GM18873 (cell line): ENCODE measurements around the gene NAP1L4.
"Not testable (repeated sequence)": the region's sequence is repeated elsewhere in the genome, so short reads cannot be mapped to it uniquely, and the experiment has no call there.

Experiments used
- ATAC-seq: cut with Tn5 transposase; IDR thresholded peaks from one replicate; pipeline ENCODE4 v1.9.1; 2021; ENCODE audit warnings: mild to moderate bottlenecking, moderate library complexity, moderate number of reproducible peaks; ENCODE audit not compliant: unreplicated experiment, low FRiP score

NAP1L4 gene

DNA sequence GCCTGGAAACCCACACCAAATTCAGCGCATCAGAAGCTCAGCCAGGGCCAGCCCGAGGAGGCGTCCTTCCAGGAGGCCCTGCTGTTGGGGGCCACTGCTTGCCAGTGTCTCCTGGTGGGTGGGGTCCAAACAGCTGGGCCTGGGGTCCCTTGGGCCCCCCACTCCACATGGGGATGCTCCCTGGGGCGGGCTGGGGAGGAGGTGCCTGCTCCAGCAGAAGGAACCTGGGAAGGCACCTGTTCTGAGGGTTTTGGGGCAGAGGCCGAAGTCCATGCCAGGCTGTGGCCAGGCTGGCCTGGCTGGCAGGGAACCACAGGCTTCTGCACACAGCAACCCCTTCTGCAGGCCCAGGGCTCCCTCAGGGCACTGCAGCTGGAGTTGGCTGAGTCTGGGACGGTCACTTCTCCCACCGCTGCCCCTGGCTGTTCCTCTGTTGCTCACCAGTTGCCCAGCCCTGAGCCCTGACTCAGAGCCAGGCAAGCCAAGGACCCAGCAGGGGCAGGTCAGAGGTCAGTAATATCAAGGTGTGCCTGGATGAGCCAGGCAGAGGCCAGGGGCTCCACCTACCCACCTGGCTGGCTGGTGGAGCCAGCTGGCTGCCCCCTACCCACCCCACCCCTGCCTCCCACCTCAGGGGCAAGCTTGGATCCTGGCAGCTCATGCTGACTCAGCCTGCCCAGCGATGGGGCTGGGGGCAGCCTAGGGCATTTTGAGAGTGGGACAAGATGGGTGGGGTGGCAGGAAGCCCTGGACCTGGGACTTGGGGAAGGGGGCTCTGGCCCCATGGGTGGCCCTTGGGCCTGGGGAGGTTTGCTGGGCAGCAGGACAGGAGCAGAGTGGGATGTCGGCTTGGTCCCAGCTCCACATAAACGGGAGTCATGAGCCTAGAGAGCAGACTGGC is 51.0 kb downstream of the NAP1L4 start:
- ATAC-seq = no peak

GRCh38 chr11:2940147-2940920 is 51.8 kb downstream of the NAP1L4 start:
- ATAC-seq = no peak

DNA sequence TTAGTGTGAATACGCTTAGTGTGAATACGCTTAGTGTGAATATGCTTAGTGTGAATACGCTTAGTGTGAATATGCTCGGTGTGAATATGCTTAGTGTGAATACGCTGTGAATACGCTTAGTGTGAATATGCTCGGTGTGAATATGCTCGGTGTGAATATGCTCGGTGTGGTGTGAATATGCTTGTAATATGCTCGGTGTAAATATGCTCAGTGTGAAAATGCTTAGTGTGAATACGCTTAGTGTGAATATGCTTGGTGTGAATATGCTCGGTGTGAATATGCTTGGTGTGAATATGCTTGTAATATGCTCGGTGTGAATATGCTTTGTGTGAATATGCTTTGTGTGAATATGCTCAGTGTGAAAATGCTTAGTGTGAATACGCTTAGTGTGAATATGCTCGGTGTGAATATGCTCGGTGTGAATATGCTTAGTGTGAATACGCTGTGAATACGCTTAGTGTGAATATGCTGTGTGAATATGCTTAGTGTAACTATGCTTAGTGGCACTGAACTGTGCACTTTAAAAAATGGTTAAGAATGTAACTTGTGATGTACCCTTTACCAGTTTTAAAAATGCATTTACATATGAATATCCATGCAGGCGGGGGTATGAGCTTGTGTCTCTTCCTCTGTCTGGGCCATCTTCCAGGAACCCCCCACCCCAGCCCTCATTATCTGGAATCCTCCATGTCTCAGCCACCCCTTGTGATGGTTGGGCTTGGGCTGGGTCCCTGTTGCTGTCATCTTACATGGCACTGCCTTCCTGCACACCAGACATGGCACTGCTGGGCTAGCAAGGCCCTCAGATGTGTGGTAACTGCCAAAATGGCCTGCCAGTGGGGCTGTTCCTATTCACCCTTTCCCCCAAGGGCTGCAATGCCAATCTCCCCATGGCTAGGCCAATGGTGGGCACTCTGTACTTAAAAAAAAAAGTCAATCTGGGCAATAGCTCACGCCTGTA is 53.4 kb downstream of the NAP1L4 start:
- ATAC-seq = not testable (repeated sequence)

DNA sequence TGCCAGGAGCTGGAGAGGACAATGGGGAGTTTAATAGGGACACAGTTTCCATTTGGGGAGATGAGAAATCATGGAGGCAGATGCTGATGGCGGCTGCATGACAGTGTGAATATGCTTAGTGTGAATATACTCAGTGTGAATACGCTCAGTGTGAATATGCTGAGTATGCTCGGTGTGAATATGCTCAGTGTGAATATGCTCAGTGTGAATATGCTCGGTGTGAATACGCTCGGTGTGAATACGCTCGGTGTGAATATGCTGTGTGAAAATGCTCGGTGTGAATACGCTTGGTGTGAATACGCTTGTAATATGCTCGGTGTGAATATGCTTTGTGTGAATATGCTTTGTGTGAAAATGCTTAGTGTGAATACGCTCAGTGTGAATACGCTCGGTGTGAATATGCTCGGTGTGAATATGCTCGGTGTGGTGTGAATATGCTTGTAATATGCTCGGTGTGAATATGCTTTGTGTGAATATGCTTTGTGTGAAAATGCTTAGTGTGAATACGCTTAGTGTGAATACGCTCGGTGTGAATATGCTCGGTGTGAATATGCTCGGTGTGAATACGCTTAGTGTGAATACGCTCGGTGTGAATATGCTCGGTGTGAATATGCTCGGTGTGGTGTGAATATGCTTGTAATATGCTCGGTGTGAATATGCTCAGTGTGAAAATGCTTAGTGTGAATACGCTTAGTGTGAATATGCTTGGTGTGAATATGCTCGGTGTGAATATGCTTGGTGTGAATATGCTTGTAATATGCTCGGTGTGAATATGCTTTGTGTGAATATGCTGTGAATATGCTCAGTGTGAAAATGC is 54.3 kb downstream of the NAP1L4 start:
- ATAC-seq = not testable (repeated sequence)

- no peak for ATAC-seq
Measured at GRCh38 chr11:2934611-2935239, 57.4 kb downstream of the NAP1L4 start.

DNA sequence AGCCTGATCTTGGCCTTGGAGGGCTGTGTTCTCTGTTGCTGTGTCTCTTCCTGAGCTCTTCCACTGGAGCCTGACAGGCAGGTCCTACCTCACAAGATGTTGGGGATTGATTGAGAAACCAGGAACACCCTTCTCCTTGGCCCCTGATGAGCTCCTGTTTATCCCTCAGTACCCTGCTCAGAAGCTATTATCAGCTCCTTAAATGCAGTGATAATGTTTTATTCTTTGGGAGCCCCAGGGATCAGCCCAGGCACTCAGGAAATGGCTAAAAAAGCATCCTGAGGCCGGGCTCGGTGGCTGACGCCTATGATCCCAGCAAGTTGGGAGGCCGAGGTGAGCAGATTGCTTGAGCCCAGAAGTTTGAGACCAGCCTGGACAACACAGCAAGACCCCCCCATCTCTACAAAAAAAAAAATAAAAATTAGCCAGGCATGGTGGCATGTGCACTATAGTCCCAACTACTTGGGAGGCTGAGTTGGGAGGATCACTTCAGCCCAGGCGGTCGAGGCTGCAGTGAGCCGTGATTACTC is 58.0 kb downstream of the NAP1L4 start:
- ATAC-seq = no peak

GRCh38 chr11:2933375-2934020 is 58.6 kb downstream of the NAP1L4 start:
- no peak for ATAC-seq

DNA sequence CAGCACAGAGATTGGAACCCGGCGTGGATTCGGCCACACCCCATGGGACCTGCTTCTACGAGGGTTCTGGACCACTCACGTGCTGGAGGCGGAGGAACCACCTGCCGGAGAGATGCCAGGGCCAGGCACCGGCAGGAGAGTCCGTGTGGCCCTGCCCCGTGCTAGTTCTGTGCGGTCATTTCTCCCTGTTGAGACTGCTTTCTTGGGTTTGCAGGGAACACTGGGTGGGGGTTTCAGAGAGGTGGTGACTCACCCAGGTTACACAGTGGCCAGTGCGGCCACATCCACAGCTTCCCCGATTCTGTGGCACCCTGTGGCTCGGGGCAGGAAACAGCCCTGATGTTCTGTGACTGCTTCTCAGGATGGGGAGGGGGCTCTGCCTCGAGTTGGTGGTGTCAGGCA is 59.3 kb downstream of the NAP1L4 start:
- no peak for ATAC-seq

GRCh38 chr11:2931771-2932738 is 60.1 kb downstream of the NAP1L4 start:
- no peak for ATAC-seq

DNA sequence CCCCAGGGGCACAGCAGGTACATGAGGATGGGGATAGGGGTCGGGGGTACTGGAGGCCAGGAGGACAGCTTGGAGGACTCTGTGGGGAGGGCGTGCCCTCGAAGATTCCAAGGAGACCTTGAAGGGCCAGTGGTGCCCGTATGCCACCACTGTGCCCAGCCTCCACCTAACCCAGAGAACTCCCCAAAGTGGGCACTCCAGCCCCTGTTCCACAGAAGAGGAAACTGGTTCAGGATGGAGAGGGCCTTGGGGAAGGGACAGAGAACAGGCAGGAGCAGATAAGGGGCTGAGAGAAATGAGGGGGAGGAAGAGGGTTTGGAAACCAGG is 60.7 kb downstream of the NAP1L4 start:
- no peak for ATAC-seq

- no peak for ATAC-seq
Measured at GRCh38 chr11:2930704-2931419, 61.3 kb downstream of the NAP1L4 start.

DNA sequence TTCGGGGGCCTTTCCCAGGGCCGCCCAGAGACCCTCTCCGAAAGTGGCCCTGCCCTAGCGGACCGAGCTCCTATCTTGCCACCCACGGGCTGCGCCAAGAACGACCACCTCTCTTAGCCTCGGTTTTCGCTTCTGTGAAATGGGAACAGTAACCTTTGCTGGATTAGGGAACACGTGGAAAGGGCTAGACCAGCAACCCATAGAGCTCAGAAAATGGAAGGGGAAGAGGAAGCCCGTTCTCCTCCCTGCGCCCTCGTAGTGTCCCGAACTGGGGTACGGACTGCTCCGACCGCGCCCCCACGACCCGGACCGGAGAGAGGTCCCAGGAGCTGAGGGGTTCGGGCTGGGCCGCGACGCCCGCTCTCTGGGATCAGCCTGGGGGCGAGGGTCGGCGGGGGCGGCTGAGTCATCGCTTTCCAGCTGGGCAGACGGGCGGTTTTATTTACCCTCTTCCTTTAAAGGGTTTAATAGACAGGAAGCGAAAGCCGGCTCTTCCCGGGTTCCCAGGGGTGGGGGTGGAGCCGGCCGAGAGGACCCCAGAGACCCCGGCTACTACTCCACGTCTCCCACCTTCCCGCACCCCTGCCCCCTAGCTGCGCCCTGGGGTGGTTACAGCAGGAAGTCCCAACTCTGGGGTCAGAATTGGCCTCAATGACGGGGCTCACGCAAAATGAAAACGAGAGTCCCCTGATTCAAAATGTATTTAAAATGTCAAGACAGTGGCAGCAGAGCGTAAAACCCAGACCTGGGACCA is 62.0 kb downstream of the NAP1L4 start:
- ATAC-seq = no peak

DNA sequence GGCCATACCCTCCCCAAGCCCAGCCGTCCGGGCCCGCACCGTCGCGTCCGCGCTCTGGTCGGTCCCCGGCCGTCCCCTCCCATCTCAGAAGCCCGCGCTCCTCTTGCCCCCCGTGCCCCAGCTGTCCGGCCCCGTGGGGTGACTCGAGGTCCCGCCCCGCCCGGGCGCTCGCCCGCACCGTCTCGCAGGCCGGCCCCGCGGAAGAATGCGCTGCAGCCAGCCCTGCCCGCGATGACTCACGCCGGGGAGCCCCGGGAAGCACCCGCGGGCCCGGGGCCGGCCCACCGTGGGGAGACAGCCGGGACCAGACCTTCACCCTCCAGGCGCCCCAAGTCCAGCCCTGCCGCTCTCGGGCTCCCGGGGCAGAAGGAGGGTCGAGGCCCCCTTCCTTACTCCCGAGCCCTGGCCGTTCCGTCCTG is 62.6 kb downstream of the NAP1L4 start:
- ATAC-seq = no peak

DNA sequence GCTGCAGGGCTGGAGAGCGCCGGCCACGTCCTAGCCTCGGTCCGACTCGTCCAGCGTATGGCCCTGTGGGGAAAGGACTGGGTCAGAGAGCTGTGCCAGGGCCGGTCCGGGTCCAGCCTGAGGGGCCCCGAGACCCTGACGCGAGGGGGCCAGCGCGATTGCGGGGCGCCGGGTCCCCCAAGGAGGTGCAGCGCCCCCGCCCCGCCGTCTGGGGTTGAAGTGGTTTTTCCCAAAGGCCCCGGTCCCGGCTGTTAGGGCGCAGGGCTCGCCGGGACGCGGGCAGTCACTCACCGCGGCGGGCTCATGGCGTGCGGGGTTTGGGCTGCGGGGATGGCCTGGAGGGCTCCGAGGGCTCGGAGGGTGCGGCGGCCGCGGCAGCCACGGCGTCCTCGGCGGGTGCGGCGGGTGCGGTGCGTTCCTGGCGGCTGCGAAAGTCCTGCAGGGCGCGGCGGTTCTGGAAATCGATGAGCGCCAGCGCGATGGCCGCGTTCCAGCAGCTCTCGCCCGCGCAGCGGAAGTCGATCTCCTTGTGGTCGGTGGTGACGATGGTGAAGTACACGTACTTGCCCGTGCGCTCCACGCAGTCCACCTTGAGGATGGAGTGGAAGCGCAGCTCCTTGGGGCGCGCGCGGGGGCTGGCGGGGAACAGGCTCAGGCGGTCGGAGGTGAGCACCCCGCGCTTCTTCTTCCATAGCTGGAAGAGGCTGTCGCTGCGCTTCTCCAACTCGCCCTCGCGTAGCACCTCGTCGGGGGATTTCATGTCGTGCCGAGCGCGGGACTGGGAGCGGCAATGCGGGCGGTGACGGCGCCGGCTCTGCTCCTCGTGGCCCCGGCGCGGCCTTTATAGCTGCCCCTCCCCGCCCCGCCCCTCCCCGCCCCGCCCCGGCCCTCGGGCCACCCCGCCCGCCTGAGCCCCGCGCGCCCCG is 63.3 kb downstream of the NAP1L4 start, which contains the start of gene PHLDA2:
Gene PHLDA2 (minus strand): TSS at position 816 of the 926 bp plus-strand sequence. CDS start 56 bp downstream, at position 760.
- no peak for ATAC-seq
